Parathyroid adenoma (tissue), 2 donors: Measurements from ENCODE around the gene CRPPA.

Experiments used
- H2AFZ ChIP-seq: fragments of 300-600 bp; sonication (generic); one replicate; pipeline ENCODE4 v1.7.0; 2017; ENCODE audit warnings: antibody characterized with exemption, mild to moderate bottlenecking
- H3K27ac ChIP-seq: fragments of 300-600 bp; sonication (generic); one replicate; pipeline ENCODE4 v1.7.0; 2017
- H3K27me3 ChIP-seq: fragments of 300-600 bp; sonication (generic); one replicate; pipeline ENCODE4 v1.7.0; 2017; ENCODE audit warnings: low read length; ENCODE audit not compliant: control insufficient read depth, insufficient read depth
- H3K36me3 ChIP-seq: fragments of 300-600 bp; sonication (generic); one replicate; pipeline ENCODE4 v1.7.0; 2017; ENCODE audit warnings: low read length; ENCODE audit not compliant: control insufficient read depth, insufficient read depth
- H3K4me1 ChIP-seq: fragments of 300-600 bp; sonication (generic); one replicate; pipeline ENCODE4 v1.7.0; 2017; ENCODE audit warnings: control low read depth
- H3K4me2 ChIP-seq: fragments of 300-600 bp; sonication (generic); one replicate; pipeline ENCODE4 v1.7.0; 2017; ENCODE audit warnings: low read length
- H3K4me3 ChIP-seq: fragments of 300-600 bp; sonication (generic); one replicate; pipeline ENCODE4 v1.7.0; 2017; ENCODE audit warnings: low read depth, low read length
- H3K79me2 ChIP-seq: fragments of 300-600 bp; sonication (generic); one replicate; pipeline ENCODE4 v1.7.0; 2017; ENCODE audit warnings: control low read depth
- H3K9ac ChIP-seq: fragments of 300-600 bp; sonication (generic); one replicate; pipeline ENCODE4 v1.7.0; 2017; ENCODE audit warnings: mild to moderate bottlenecking
- H3K9me3 ChIP-seq: fragments of 300-600 bp; sonication (generic); one replicate; pipeline ENCODE4 v1.7.0; 2017; ENCODE audit warnings: low read length; ENCODE audit not compliant: control insufficient read depth
- TF ChIP-seq, protein P1 (sequence below): fragments of 300-600 bp; sonication (generic); IDR thresholded peaks from one replicate; pipeline ENCODE4 v1.7.0; 2017; ENCODE audit warnings: antibody characterized with exemption, mild to moderate bottlenecking
- donor health status: primary hyperparathyroidism.

CRPPA gene

DNA sequence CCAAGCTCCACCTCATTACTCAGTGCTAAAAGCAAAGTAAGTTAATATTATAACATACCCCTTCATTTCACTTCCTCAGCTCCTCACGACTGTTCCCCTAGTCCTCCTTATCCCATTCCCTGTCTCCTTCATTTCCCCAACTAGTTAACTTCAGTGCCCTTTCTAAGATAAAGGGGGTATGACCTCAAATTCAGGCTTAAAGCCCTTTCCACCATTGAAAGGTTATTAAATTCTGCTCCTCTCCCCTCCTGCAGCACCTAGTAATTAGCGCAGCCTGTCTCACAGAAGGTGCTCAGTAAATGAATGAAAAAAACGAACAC is 1.0 kb downstream of the CRPPA start:
- TF ChIP-seq, protein P1, sequence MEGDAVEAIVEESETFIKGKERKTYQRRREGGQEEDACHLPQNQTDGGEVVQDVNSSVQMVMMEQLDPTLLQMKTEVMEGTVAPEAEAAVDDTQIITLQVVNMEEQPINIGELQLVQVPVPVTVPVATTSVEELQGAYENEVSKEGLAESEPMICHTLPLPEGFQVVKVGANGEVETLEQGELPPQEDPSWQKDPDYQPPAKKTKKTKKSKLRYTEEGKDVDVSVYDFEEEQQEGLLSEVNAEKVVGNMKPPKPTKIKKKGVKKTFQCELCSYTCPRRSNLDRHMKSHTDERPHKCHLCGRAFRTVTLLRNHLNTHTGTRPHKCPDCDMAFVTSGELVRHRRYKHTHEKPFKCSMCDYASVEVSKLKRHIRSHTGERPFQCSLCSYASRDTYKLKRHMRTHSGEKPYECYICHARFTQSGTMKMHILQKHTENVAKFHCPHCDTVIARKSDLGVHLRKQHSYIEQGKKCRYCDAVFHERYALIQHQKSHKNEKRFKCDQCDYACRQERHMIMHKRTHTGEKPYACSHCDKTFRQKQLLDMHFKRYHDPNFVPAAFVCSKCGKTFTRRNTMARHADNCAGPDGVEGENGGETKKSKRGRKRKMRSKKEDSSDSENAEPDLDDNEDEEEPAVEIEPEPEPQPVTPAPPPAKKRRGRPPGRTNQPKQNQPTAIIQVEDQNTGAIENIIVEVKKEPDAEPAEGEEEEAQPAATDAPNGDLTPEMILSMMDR = no peak

GRCh38 chr7:16419859-16420258 is 1.5 kb downstream of the CRPPA start:
- H2AFZ ChIP-seq = peak overlapping the region; percentile 93
- H3K4me1 ChIP-seq = peaks cover 8% of the 10 kb centered on the region
- H3K9me3 ChIP-seq = no peaks in the 10 kb centered on the region
- no peaks in the 10 kb centered on the region for H3K79me2 ChIP-seq
- H3K27me3 ChIP-seq = no peaks in the 10 kb centered on the region
- TF ChIP-seq, protein P1 = no peak
- no peak overlapping the region for H3K4me3 ChIP-seq
- no peak overlapping the region for H3K27ac ChIP-seq
- no peak overlapping the region for H3K4me2 ChIP-seq
- no peaks in the 10 kb centered on the region for H3K36me3 ChIP-seq
- H3K9ac ChIP-seq = no peak overlapping the region

More for the DNA sequence above, 1.0 kb downstream of the CRPPA start:
- Histone ChIP-seq H3K27me3 (no peaks in the 10 kb centered on the region), H3K79me2 (no peaks in the 10 kb centered on the region), H3K4me1 (peaks cover 8% of the 10 kb centered on the region), H2AFZ (peak overlapping the region; percentile 93), H3K4me3 (peak overlapping the region; percentile 58), H3K4me2 (peak overlapping the region; percentile 62), H3K36me3 (no peaks in the 10 kb centered on the region), H3K9ac (no peak overlapping the region), H3K9me3 (no peaks in the 10 kb centered on the region), H3K27ac (peak overlapping the region; percentile 88)

- Histone ChIP-seq H3K4me1 (peaks cover 8% of the 10 kb centered on the region), H3K27me3 (no peaks in the 10 kb centered on the region), H3K27ac (no peak overlapping the region), H3K4me3 (no peak overlapping the region), H2AFZ (no peak overlapping the region), H3K4me2 (no peak overlapping the region), H3K9ac (no peak overlapping the region), H3K36me3 (no peaks in the 10 kb centered on the region), H3K9me3 (no peaks in the 10 kb centered on the region), H3K79me2 (no peaks in the 10 kb centered on the region)
- TF ChIP-seq, protein P1 = no peak
Measured at GRCh38 chr7:16419126-16419525, 2.2 kb downstream of the CRPPA start.

GRCh38 chr7:16417906-16418305 is 3.4 kb downstream of the CRPPA start:
- Histone ChIP-seq H3K27ac (no peak overlapping the region), H3K27me3 (no peaks in the 10 kb centered on the region), H3K9ac (no peak overlapping the region), H3K36me3 (no peaks in the 10 kb centered on the region), H3K4me3 (no peak overlapping the region), H3K4me1 (peaks cover 8% of the 10 kb centered on the region), H3K79me2 (no peaks in the 10 kb centered on the region), H3K9me3 (no peaks in the 10 kb centered on the region), H2AFZ (no peak overlapping the region), H3K4me2 (no peak overlapping the region)
- TF ChIP-seq, protein P1 = no peak
